NCI-H2029 (cell line): ENCODE measurements around the gene TBC1D2B.

Source experiments
- DNase-seq: peaks from one replicate; lab custom pipeline; 2025; lab: John Stamatoyannopoulos, UW

The TBC1D2B gene

DNA sequence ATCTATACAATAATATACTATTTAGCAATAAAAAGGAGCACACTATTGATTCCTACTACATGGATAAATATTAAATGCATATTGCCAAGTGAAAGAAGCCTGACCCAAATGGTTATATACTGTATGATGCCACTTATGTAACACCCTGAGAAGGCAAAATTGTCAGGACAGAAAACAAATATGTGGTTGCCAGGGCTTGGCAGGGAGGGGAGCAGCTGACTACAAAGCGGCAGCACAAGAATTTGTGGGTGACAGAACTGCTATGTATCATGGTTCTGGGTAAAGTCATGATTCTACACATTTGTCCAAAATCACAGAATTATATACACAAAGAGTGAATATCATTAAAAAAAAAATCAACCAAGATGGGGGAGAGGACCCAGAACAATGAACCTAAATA, 22.5 kb downstream of the TBC1D2B start:
- no peak for DNase-seq

DNA sequence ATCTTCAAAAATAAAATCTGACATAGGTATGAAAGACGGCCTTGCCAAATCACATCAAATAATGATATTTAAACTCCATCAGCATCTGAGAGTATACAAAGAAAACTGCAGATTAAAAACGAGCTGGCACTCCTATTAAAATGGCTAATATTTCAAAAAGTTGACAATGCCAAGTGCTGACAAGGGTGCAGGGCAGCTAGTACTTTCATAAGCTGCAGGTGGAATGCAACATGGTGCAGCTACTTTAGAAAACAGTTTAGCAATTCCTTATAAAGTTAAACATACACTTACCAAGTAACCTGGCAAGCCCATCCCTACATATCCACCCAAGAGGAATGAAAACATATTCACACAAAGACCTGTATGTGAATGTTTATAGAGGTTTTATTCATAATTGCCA, 23.0 kb downstream of the TBC1D2B start:
- DNase-seq: no peak

- DNase-seq: no peak
Observed at GRCh38 chr15:78052545-78052944, 25.0 kb downstream of the TBC1D2B start.

DNA sequence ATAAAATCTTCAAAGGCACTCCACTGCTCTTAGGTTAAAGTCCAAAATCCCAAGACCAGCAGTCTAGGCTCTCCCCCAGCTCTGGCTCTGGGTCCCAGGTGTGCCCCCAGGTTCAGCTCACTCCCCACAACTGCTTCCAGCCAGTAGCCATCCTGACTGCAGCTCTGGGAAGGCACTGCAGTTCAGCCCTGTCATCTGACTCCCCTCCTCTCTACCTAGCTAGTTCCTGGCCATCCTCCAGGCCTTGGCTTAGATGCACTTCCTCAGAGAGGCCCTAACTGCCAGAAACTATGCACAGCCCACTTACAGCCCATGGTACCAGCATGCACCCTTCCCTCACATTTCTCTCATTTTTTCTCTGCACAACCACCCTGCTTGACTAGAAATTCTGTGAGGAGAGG, 25.5 kb downstream of the TBC1D2B start:
- DNase-seq: peak; percentile 40

DNA sequence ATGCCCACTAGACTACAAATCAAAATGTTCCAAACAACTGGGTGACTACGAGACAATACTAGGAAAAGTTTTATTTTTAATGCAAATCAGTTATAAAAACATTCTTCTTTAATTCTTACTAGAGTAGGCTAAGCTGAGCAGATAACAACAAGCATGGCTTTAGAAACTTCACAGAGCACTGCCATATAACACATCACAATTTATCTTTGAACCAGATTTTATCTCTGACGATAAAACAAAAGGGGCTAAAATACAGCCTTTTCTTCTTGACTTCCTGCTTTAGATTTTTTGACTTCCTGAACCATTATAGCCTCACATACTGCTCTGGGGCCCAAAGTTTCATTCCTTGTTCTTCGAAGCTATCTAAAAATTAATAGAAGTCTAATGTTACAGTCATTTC, 25.9 kb downstream of the TBC1D2B start:
- no peak for DNase-seq

DNA sequence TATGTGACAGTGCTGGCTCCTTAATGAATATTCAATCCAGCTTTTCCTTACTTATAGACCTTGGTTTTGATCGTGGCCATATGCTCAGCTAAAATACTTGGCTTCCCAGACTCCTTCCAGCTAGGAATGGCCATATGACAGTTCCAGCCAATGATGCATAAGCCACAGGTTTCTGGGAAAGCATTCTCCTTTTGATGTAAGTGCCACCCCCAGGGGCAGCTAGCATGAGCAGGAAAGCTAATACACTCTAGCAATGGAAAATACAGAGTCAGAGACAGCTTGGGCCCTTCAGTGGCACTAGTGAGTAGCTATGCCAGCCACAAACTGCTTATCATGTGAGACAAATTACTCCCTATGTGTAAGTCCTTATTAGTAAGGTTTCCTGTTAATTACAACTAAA, 26.7 kb downstream of the TBC1D2B start:
- DNase-seq: no peak

- DNase-seq: no peak
Observed at GRCh38 chr15:78050441-78050809, 27.1 kb downstream of the TBC1D2B start.

DNA sequence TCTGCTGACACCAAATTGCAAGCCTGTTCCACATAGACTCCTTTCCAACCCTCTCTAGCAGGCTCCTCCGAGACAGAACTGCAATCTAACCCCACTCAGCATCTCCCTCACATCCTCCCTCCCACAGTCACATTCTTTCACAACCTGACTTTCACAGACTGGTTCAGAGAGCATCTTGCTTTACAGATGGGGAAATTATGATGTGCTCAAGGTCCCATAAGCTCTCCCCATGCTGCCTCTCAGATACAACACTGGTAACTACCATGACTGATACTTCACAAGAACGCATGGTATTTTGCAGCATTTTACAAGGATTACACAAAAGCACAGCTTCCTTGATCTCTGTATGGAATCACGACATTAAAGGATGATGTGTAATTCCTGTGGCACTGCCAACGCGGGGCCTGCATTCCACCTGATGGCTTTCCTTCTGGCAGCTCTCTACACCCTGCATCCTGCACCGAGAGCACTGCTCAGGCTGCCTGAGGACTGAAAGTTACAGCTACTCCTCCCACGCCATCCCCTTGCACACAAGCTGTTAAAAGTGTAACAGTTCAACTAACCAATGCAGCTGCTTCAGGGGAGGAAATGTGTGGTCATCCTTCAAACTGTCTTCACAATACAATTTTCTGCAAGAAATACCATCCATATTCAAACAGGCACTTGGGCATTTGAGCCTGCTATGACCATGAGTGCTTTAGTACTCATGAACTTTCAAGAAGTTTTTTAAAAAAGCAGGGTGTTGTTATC, 27.6 kb downstream of the TBC1D2B start:
- no peak for DNase-seq

DNA sequence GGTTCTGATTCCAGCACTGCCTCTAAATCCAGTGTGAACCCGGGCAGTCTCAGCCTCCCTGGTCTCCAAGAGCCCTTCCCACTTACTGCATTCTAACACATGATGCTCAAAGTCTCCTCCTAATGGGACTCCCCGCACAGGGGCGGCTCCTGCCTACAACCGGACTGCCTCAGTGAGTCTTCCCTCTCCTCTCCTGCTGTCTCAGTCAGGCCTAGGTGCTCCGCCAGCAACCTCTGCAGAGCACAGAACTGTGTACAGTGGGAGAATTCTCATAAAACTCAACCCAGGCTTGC, 28.9 kb downstream of the TBC1D2B start:
- no peak for DNase-seq

DNA sequence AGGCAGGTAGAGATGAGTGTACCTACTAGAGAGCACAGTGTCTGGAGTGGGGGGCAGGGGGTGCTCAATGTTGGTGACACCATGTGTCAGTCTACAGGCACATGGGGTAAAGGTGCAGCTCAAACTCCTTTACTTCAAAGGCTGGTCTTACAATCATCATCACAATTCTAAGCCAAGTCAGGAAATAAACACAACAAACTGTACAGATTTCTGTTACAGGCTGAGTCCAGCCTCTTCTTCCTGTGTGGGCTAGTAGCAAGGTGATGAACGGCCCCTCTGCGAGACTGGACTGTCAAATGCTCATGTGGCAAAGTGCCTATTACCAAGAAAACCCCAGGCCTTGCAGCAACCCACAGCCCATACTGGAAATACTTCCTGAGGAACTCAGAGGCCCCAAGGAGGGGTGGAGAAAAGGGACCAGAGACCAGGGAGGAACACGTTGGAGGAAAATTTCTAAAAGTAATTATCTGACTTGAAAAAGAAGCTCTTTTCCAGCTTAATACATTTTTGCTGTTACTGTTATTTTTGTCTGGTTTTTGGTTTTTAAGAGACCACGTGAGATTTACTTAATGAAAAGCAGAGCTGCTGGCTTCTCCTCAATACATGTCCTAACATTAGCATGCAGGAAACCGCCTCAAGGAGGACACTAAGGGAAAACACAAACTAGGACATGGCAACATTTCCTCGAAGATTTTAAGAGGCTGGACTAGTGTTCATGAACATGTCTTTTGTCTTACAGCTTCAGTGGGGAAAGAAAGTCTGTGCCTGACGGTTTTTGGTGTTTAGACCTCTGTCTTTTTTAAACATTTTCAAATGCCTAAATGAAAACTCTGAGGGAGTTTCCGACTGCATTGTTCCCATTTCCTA, 29.5 kb downstream of the TBC1D2B start:
- no peak for DNase-seq

- no peak for DNase-seq
Observed at GRCh38 chr15:78046796-78047341, 30.6 kb downstream of the TBC1D2B start.

GRCh38 chr15:78045189-78045588, 32.3 kb downstream of the TBC1D2B start:
- DNase-seq: no peak

GRCh38 chr15:78044407-78045155, 32.9 kb downstream of the TBC1D2B start:
- DNase-seq: no peak

- no peak for DNase-seq
Observed at GRCh38 chr15:78041946-78042345, 35.6 kb downstream of the TBC1D2B start.

DNA sequence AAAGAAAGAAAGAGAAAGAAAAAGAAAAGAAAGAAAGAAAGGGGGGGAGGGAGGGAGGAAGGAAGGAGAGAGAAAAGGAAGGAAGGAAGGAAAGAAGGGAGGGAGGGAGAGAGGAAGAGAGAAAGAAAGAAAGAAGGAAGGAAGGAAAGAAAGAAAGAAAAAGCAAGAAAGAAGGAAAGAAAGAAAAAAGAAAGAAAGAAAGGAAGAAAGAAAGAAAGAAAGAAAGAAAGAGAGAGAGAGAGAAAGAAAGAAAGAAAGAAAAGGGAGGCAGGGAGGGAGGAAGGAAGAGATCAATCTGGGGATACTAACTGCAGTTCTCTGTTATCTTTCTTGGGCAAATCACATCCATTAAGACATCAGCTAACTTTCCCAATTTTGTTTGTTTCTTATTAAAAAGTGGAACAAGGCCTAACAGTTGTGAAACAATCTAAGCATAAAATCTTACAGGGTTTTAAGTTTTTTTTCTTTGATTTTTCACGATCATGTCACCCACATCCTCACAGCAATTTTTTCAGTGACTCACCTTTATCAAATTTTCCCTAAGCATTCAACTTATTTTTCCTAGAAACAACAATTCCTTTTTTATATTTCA, 36.8 kb downstream of the TBC1D2B start:
- DNase-seq: no peak

GRCh38 chr15:78038585-78039247, 38.8 kb downstream of the TBC1D2B start:
- DNase-seq: no peak

- DNase-seq: no peak
Observed at GRCh38 chr15:78037779-78038305, 39.7 kb downstream of the TBC1D2B start.

- DNase-seq: no peak
Observed at GRCh38 chr15:78037328-78037727, 40.2 kb downstream of the TBC1D2B start.

GRCh38 chr15:78035861-78036476, 41.5 kb downstream of the TBC1D2B start:
- DNase-seq: no peak

DNA sequence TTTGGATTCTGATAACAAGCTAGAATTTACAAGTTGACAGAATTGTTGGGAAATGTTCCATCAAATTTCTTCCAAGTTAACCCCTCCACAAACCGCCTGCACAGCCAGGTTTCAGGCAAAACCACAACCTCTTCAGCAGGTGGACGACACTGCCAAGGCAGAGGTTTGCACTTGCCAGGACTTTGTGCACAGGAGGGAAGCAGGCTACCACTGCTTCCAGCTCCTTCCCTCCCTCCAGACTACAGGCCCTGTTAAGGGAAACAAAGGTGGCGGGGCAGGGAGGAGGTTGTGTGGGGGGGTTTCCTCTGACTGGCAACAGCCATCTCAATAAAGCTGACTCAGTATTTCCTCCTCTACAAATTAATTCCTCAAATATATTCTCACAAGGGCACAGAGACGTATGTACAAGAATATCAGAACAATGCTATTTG, 42.2 kb downstream of the TBC1D2B start:
- no peak for DNase-seq
